Breast epithelium (tissue), 3 donors: ENCODE data around the gene GNB1L.

ENCODE experiments used
- POLR2A ChIP-seq: fragments of 450-650 bp; IDR thresholded peaks from one replicate; pipeline ENCODE4 v1.6.1; 2016; ENCODE audit warnings: antibody characterized with exemption, mild to moderate bottlenecking, moderate library complexity
- TF ChIP-seq, protein P1 (sequence below), 3 donors: fragments of 450-650 bp; IDR thresholded peaks; one replicate each; pipeline ENCODE4 v1.5.1; 2016 to 2017; ENCODE audit warnings: antibody characterized with exemption in 3 of 3, mild to moderate bottlenecking in 3 of 3, moderate library complexity in 3 of 3

- TF ChIP-seq, protein P1, sequence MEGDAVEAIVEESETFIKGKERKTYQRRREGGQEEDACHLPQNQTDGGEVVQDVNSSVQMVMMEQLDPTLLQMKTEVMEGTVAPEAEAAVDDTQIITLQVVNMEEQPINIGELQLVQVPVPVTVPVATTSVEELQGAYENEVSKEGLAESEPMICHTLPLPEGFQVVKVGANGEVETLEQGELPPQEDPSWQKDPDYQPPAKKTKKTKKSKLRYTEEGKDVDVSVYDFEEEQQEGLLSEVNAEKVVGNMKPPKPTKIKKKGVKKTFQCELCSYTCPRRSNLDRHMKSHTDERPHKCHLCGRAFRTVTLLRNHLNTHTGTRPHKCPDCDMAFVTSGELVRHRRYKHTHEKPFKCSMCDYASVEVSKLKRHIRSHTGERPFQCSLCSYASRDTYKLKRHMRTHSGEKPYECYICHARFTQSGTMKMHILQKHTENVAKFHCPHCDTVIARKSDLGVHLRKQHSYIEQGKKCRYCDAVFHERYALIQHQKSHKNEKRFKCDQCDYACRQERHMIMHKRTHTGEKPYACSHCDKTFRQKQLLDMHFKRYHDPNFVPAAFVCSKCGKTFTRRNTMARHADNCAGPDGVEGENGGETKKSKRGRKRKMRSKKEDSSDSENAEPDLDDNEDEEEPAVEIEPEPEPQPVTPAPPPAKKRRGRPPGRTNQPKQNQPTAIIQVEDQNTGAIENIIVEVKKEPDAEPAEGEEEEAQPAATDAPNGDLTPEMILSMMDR (IDR thresholded peaks at IDR 0.05) = no peak
- no peak for TF ChIP-seq POLR2A
Observed at GRCh38 chr22:19828035-19828401, 26.7 kb downstream of the GNB1L start.
